Measurements from ENCODE around the gene GPC3. TPM values are rescaled to one million over a fixed set of nuclear protein-coding genes. Genes with fewer than 3 reads are reported as not detected.

Gene GPC3
- total and polyA plus RNA-seq, 2 donors (not counting 3 experiments of a cell fraction or from before 2014, with no cell fraction given) = not detected

GRCh38 chrX:133610056-133610455 lies 375.3 kb downstream of the GPC3 start:
- dilution Hi-C loops (cut with MboI; ENCODE audit: extremely low pct_ligation_motif_present, low sequenced_read_pairs) = no loop called here
- Histone ChIP-seq H3K4me1 (ENCODE audit: control insufficient read depth, extremely low read depth, insufficient read depth, low read length) (no peaks in the 10 kb centered on the region), H3K4me3 (replicated peaks in 1 of 3; ENCODE audit: insufficient read depth in 1 of 3, low read depth in 1 of 3, low read length in 3 of 3) (no peak overlapping the region), H3K27ac (ENCODE audit: insufficient read depth, low read depth, low read length) (no peak overlapping the region), H3K9ac (replicated peaks; ENCODE audit: extremely low read depth, insufficient read depth, low read length) (no peak overlapping the region), H3K4me2 (ENCODE audit: insufficient read depth, low read length) (no peak overlapping the region), H3K9me3 (replicated peaks; ENCODE audit: control insufficient read depth, insufficient read depth, low read length) (no peaks in the 10 kb centered on the region), H3K36me3 (ENCODE audit: control insufficient read depth in 2 of 2, extremely low read depth in 1 of 2, insufficient read depth in 2 of 2, low read length in 2 of 2) (no peaks in the 10 kb centered on the region), H3K27me3 (ENCODE audit: control insufficient read depth in 2 of 2, insufficient read depth in 2 of 2, low read length in 2 of 2) (no peaks in the 10 kb centered on the region), H3K79me2 (ENCODE audit: control insufficient read depth, insufficient read depth, low read length) (no peaks in the 10 kb centered on the region), H2AFZ (ENCODE audit: low read depth, low read length) (no peak overlapping the region), H3K9me1 (replicated peaks; ENCODE audit: control insufficient read depth, extremely low read depth, insufficient read depth, low read length) (no peaks in the 10 kb centered on the region), H4K20me1 (replicated peaks; ENCODE audit: control insufficient read depth, extremely low read depth, insufficient read depth, low read length) (no peaks in the 10 kb centered on the region)
- TF ChIP-seq CTCF (IDR thresholded peaks at IDR 0.05; ENCODE audit: extremely low read depth in 1 of 2, insufficient read depth in 1 of 2, low read depth in 1 of 2, low read length in 2 of 2) = no peak
- no peak for TF ChIP-seq EZH2 (IDR thresholded peaks at IDR 0.05; ENCODE audit: borderline replicate concordance, low read depth, low read length, severe bottlenecking)
- TF ChIP-seq MAX (IDR thresholded peaks at IDR 0.05; ENCODE audit: insufficient read depth, insufficient read length) = no peak
- TF ChIP-seq JUN (IDR thresholded peaks at IDR 0.05; ENCODE audit: borderline replicate concordance, insufficient read depth, insufficient read length, low read depth) = no peak
- no peak for TF ChIP-seq FOS (IDR thresholded peaks at IDR 0.05; ENCODE audit: borderline replicate concordance, insufficient read depth, low read length)
- TF ChIP-seq POLR2A (IDR thresholded peaks at IDR 0.05; ENCODE audit: low read depth, low read length) = no peak
- TF ChIP-seq POLR2AphosphoS5 (IDR thresholded peaks at IDR 0.05; ENCODE audit: insufficient read depth, low read depth, low read length) = no peak
- no peak for TF ChIP-seq GATA2 (IDR thresholded peaks at IDR 0.05; ENCODE audit: insufficient read depth, insufficient read length, low read depth, low read length)
- no peak for TF ChIP-seq MYC (IDR thresholded peaks at IDR 0.05; ENCODE audit: low read depth, low read length)
- intact Hi-C loops (cut with micrococcal nuclease) = no loop called here
- FAIRE-seq = no peak
- ChIA-PET CTCF (no interaction called here), POLR2A (no interaction called here)
- DNase-seq (ENCODE audit: low read depth, low spot score) = no peak
- BruUV-seq (replicated peaks) = no TSS peak
